Tibial nerve (tissue), 4 donors: ENCODE data around the gene PHLDB3. TPM values are rescaled to one million over a fixed set of nuclear protein-coding genes. Genes with fewer than 3 reads are reported as not detected.

Experiments used
- DNase-seq, 2 donors: peaks; one replicate each; pipeline ENCODE4 v3.0.0-alpha.2; 2019; ENCODE audit warnings: low spot score in 2 of 2
- H3K27ac ChIP-seq, 4 donors: fragments of 200-600 bp; sonication (generic) in 3 of 4; one replicate each; pipeline ENCODE4 v1.5.1; 2017 to 2019; ENCODE audit warnings: mild to moderate bottlenecking in 1 of 4
- H3K27me3 ChIP-seq, 2 donors: fragments of 200-600 bp; sonication (generic) in 1 of 2; one replicate each; pipeline versions ENCODE4 v1.5.1 to v1.6.0; 2017 to 2019
- H3K36me3 ChIP-seq, 3 donors: fragments of 200-600 bp; sonication (generic); one replicate each; pipeline ENCODE4 v1.5.1; 2018 to 2019
- H3K4me1 ChIP-seq, 4 donors: fragments of 200-600 bp; sonication (generic) in 3 of 4; one replicate each; pipeline ENCODE4 v1.5.1; 2017 to 2019
- H3K4me3 ChIP-seq, 4 donors: fragments of 200-600 bp; sonication (generic) in 3 of 4; one replicate each; pipeline ENCODE4 v1.5.1; 2017 to 2019; ENCODE audit warnings: mild to moderate bottlenecking in 1 of 4, moderate library complexity in 1 of 4
- H3K9me3 ChIP-seq, 4 donors: fragments of 200-600 bp; sonication (generic) in 3 of 4; one replicate each; pipeline ENCODE4 v1.5.1; 2017 to 2019
- EP300 ChIP-seq, 2 donors: sonication (generic); formaldehyde crosslinking; IDR thresholded peaks; one replicate each; pipeline ENCODE4 v1.6.1; 2017; ENCODE audit warnings: antibody characterized with exemption in 2 of 2, mild to moderate bottlenecking in 1 of 2
- POLR2A ChIP-seq, 2 donors: fragments of 450-650 bp; IDR thresholded peaks; one replicate each; pipeline ENCODE4 v1.6.1; 2017; ENCODE audit warnings: antibody characterized with exemption in 2 of 2, mild to moderate bottlenecking in 2 of 2, moderate library complexity in 2 of 2
- WGBS, 2 donors: methylation state at CpG; one replicate each; pipeline ENCODE4 v1.1.5; 2018; 5-methylcytosine and 5-hydroxymethylcytosine counted together
- total RNA-seq, 4 donors: library from RNA; depleted of rRNA; stranded (reverse); fragments of >200 nt; gene quantifications; one replicate each; pipeline ENCODE4 v1.1.0, GENCODE V29; 2016
- TF ChIP-seq, protein P1 (sequence below), 5 experiments: fragments of 200-600 bp in 3 of 5; fragments of 450-650 bp in 2 of 5; sonication (generic) in 3 of 5; IDR thresholded peaks; one replicate each; pipeline ENCODE4 v1.5.1; 2016 to 2019; ENCODE audit warnings: antibody characterized with exemption in 5 of 5, mild to moderate bottlenecking in 3 of 5, moderate library complexity in 2 of 5

The PHLDB3 gene
- total RNA-seq, 4 donors from 2014 or later = 9.8 to 25.5 (median 16.3) TPM

DNA sequence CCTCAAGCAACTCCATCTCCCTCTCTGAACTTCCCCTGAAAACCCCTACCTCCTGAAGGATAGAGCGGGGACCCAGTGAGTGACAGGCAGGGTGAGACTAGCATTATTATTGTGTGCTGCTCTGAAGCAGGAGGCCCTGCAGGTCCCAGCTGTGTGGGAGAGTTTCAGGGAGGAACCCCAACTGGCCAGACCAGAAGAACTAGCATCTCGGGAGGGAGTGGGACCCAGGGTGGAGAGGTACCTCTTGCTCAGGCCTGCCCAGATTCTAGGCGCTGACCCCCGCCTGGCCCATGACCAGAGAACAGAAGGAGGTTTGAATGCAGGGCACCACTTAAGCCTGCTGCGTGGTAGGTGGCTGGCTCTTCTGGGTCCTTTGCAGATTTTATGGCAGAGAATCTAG lies 33.5 kb downstream of the PHLDB3 start:
- H3K9me3 ChIP-seq = no peaks in the 10 kb centered on the region
- H3K4me3 ChIP-seq = no peak overlapping the region
- no peak overlapping the region for H3K27ac ChIP-seq
- no peaks in the 10 kb centered on the region for H3K27me3 ChIP-seq
- peaks cover 0 to 18% (median 0%) of the 10 kb centered on the region in 4 donors for H3K4me1 ChIP-seq
- WGBS, 2 donors = 74 to 75% methylated on average over 5 of the region's 5 CpGs
- H3K36me3 ChIP-seq = no peaks in the 10 kb centered on the region
- TF ChIP-seq EP300 (IDR thresholded peaks at IDR 0.05) (no peak), POLR2A (IDR thresholded peaks at IDR 0.05) (no peak)
- TF ChIP-seq, protein P1, sequence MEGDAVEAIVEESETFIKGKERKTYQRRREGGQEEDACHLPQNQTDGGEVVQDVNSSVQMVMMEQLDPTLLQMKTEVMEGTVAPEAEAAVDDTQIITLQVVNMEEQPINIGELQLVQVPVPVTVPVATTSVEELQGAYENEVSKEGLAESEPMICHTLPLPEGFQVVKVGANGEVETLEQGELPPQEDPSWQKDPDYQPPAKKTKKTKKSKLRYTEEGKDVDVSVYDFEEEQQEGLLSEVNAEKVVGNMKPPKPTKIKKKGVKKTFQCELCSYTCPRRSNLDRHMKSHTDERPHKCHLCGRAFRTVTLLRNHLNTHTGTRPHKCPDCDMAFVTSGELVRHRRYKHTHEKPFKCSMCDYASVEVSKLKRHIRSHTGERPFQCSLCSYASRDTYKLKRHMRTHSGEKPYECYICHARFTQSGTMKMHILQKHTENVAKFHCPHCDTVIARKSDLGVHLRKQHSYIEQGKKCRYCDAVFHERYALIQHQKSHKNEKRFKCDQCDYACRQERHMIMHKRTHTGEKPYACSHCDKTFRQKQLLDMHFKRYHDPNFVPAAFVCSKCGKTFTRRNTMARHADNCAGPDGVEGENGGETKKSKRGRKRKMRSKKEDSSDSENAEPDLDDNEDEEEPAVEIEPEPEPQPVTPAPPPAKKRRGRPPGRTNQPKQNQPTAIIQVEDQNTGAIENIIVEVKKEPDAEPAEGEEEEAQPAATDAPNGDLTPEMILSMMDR (IDR thresholded peaks at IDR 0.05) = no peak
- DNase-seq = no peak

DNA sequence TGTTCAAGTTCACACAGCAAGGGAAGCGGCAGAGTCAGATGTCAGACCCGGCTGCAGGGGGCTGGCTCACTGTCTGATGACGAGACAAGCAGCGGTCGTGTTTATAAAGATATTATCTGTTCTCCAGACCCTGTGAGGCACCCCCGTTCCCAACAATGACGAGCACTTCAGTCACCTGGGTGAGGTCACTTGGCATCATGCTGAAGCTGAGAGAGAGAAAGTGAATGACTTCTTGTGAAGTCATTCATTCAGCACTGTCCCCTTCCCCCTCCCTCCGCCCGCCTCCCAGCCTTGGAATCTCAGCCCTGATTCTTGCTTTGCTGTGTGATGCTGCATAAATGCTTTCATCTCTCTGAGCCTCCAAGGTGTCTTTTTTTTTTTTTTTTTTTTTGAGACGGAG lies 34.3 kb downstream of the PHLDB3 start:
- Histone ChIP-seq H3K4me3 (no peak overlapping the region), H3K27ac (no peak overlapping the region), H3K9me3 (no peaks in the 10 kb centered on the region), H3K27me3 (no peaks in the 10 kb centered on the region), H3K4me1 (peaks cover 0 to 17% (median 0%) of the 10 kb centered on the region in 4 donors), H3K36me3 (no peaks in the 10 kb centered on the region)
- TF ChIP-seq, protein P1 (IDR thresholded peaks at IDR 0.05) = no peak
- TF ChIP-seq EP300 (IDR thresholded peaks at IDR 0.05) (no peak), POLR2A (IDR thresholded peaks at IDR 0.05) (no peak)
- no peak for DNase-seq
- WGBS, 2 donors = 55 to 59% methylated on average over 10 of the region's 10 CpGs

DNA sequence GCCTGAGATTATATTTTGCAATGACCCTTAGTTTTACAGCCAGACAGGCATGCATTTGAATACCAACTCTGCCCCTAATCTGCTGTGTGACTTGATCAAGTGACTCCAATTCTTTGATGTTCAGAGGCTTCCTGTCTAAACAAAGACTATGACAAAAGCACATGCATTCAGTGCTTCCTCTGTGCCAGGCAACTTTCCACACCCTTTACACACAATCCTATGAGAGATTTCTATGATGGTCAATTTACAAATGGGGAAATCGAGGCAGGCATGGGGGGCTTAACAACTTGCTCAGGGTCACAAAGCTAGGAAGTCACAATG lies 35.4 kb downstream of the PHLDB3 start:
- H3K27ac ChIP-seq = no peak overlapping the region

DNA sequence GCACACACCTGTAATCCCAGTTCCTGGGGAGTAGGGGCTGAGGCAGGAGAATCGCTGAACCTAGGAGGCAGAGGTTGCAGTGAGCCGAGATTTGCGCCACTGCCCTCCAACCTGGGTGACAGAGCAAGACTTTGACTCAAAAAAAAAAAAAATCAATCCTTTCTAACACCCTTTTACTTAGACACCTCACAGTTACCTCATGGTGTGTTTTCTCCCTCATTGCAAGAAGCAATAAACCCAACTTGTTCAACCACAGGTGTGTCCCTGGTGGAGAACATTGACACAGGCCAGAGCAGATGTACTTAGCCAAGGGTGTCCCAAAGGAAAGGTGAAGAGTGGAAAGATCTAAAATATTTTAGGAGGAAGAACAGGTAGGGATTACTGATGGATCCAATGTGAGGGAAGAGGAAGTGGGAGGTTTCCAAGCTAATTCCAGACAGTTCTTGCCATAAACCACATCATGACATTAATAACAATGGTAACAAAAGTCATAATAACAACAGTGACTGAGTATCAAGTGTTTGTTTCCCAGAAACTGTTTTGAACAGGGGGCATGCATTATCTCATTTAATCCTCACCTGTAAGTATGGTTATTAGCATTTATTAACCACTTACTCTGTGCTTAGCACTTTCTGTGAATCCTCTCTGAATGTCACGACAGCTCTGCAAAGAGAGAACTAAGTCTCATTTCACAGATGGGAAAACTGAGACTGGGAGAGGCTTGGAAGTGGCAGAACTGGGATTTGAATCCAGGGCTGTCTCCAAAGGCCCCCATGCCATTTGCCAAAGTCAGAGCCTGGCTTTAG lies 36.0 kb downstream of the PHLDB3 start:
- Histone ChIP-seq H3K9me3 (no peaks in the 10 kb centered on the region), H3K36me3 (no peaks in the 10 kb centered on the region), H3K27me3 (no peaks in the 10 kb centered on the region), H3K27ac (no peak overlapping the region), H3K4me3 (no peak overlapping the region), H3K4me1 (peaks cover 0 to 17% (median 6%) of the 10 kb centered on the region in 4 donors)
- no peak for DNase-seq
- 89 to 95% methylated on average over 4 of the region's 4 CpGs for whole genome bisulfite sequencing, 2 donors
- TF ChIP-seq POLR2A (IDR thresholded peaks at IDR 0.05) (no peak), EP300 (IDR thresholded peaks at IDR 0.05) (no peak)
- TF ChIP-seq, protein P1 (IDR thresholded peaks at IDR 0.05) = no peak

More for the DNA sequence above, 35.4 kb downstream of the PHLDB3 start:
- peaks cover 0 to 17% (median 6%) of the 10 kb centered on the region in 4 donors for H3K4me1 ChIP-seq
- no peak overlapping the region for H3K4me3 ChIP-seq
- WGBS, 2 donors = 81 to 82% methylated on average over 1 of the region's 1 CpG
- H3K9me3 ChIP-seq = no peaks in the 10 kb centered on the region
- TF ChIP-seq, protein P1 (IDR thresholded peaks at IDR 0.05) = no peak
- no peak for TF ChIP-seq EP300 (IDR thresholded peaks at IDR 0.05)
- TF ChIP-seq POLR2A (IDR thresholded peaks at IDR 0.05) = no peak
- no peaks in the 10 kb centered on the region for H3K36me3 ChIP-seq
- H3K27me3 ChIP-seq = no peaks in the 10 kb centered on the region
- no peak for DNase-seq

DNA sequence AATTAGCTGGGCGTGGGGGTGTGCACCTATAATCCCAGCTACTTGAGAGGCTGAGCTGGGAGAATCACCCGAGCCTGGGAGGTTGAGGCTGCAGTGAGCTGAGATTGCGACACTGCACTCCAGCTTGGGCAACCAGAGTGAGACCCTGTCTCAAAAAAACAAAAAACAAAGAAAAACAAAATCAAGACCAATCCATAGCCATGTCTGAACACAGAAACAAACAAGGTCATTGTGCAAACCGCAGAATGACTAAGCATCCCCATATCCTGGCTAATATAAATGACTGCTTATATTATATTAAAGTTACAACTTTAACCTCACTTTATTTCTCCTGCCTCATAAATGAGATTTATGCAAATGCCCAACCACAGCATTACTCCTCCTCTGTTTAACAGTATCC lies 36.8 kb downstream of the PHLDB3 start:
- no peak for DNase-seq
- no peaks in the 10 kb centered on the region for H3K9me3 ChIP-seq
- peaks cover 0 to 20% (median 6%) of the 10 kb centered on the region in 4 donors for H3K4me1 ChIP-seq
- no peaks in the 10 kb centered on the region for H3K36me3 ChIP-seq
- WGBS, 2 donors = 57 to 61% methylated on average over 4 of the region's 4 CpGs
- H3K27ac ChIP-seq = peak overlapping the region in 1 of 4 donors; percentile 15
- TF ChIP-seq POLR2A (IDR thresholded peaks at IDR 0.05) (no peak), EP300 (IDR thresholded peaks at IDR 0.05) (no peak)
- no peaks in the 10 kb centered on the region for H3K27me3 ChIP-seq
- no peak overlapping the region for H3K4me3 ChIP-seq
